ENCODE data around the gene TDP2.
"Not testable (repeated sequence)": the region's sequence is repeated elsewhere in the genome, so short reads cannot be mapped to it uniquely, and the experiment has no call there.

The TDP2 gene

DNA sequence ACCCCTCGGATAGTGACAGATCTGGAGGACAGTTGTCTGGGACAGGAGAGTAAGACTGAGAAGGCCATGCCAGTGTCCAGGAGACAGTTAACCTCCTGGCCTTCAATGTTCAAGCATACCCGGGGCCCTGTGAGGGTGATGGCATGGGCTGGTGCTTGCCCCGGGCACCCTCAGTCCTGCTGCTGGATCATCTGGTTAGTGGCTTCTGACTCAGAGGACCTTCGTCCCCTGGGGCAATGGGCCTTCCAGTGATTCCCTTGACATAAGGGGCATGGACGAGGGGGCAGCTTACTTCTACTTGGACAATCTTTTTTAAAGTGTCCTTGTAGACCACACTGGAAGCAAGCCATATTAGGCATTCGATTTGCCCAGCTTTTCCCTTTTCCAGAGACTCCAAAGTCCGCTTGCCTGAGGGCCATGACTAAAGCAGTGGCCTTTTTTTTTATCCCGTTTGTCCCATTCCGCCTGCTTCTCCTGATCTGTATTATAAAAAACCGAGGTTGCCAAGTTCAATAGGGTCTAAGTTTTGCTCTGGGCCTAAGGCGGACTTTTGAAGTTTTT is 12.2 kb upstream of the TDP2 start:
- not testable (repeated sequence) for DNase-seq

DNA sequence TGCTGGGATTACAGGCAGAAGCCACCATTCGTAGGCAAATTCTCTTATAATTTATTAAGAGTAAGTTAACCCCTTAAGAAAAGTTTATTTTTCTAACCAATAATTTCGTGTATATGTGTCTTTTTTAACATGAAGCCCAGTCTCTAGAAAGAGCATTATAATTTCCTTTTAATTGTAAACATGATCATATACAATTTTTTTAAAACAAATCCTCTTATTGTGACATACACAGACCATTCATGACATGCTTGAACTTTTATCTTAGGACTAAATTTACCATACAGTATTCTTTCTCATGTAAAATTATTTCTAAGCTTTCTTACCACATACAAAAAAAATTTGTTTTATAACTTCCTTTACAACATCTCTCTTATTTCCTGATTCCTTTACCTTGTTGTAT is 6.9 kb upstream of the TDP2 start:
- DNase-seq: no peak

DNA sequence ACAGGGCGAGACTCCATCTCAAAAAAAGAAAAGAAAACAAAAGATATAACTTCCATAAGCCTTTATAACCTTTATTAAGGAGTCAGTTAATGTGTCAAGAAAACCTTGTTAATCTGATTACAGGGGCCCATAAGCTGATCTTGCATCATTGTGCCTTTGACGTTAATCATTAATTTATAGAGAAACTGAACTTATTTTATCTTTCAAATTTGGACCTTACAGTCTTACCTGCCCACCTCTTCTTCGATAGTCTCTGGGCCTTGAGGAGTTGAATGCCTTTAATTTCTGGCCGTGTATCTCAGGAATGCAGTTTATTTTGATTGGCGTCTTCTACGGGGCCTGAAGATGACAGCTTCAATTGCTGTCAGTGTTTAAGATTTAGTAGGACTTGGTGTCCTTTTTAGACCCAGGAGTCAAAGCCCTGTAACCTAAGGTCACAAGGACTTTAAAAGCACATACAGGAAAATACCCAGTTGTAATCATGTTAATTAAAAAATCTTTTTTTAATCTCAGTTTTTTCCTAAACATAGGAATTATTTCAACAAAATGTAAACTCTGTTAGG is 6.0 kb upstream of the TDP2 start:
- no peak for DNase-seq

- not testable (repeated sequence) for DNase-seq
Measured at GRCh38 chr6:24671077-24671476, 4.4 kb upstream of the TDP2 start.

DNA sequence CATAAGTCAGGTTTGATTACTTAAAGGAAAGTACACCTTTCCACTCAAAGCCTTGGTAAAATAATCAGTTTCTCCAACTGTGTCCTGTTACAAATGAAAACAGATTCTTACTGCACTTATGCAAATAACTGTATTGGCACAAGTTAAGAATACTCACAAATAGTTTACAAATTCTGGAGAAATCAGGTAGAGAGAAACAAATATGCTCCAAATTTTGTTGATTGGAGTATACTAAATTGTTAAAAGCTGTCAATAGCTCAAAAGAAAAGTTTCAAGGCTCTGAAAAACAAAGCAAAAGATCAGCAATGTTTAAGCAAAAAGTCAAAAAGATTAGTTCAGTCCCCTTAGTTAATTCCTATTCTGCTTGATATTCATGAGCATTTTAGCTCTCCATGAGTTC is 3.8 kb upstream of the TDP2 start:
- DNase-seq: not testable (repeated sequence)

GRCh38 chr6:24668997-24669361 is 2.3 kb upstream of the TDP2 start:
- no peak for DNase-seq

- not testable (repeated sequence) for DNase-seq
Measured at GRCh38 chr6:24668066-24668996, 1.6 kb upstream of the TDP2 start.

GRCh38 chr6:24667378-24667803 is 692 bp upstream of the TDP2 start:
- no peak for DNase-seq

GRCh38 chr6:24666097-24666640 is 530 bp downstream of the TDP2 start:
- no peak for DNase-seq

DNA sequence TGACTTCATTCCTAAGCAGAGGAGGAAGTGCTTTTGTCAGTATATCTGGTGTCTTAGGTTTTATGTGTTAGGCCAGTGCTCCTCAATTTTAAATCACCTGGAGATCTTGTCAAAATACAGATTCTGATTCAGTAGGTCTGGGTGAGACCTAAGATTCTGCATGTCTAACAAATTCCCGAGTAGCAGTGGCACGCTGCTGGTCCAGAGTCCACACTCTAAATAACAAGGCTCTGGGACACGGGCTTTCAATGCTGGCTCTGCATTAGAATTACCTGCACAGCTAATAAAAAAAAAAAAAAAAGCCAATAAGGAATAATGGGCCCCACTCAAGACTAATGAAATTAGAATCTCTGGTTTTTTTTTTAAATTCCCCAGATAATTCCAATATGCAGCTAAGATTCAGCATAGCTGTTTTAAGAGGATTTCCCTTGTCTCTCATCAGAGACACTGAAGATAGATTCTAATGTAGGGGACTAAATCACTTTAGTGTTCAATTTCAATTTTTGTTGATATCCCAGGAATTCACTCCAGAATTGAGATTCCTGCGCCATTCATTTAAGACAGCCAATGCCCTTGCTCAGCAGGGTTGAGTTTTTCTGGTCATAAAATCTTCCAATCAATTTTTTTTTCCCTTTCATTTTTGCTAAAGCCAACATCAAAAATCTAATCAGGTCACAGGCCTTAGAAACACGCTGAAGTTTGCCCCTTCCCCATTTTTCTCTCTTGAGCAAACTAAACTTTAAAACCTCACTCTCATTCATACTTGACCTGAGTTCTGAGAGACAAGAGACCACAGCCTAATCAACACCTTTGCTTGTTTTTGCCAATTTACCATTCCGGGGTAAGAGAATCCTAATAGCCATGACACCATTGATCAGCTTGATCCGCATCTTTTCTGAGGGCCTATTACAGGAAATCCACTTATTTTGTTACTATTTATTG is 2.4 kb downstream of the TDP2 start:
- no peak for DNase-seq

GRCh38 chr6:24663189-24663588 is 3.5 kb downstream of the TDP2 start:
- no peak for DNase-seq

- DNase-seq: no peak
Measured at GRCh38 chr6:24662236-24662635, 4.5 kb downstream of the TDP2 start.

- DNase-seq: not testable (repeated sequence)
Measured at GRCh38 chr6:24661759-24662158, 4.9 kb downstream of the TDP2 start.

DNA sequence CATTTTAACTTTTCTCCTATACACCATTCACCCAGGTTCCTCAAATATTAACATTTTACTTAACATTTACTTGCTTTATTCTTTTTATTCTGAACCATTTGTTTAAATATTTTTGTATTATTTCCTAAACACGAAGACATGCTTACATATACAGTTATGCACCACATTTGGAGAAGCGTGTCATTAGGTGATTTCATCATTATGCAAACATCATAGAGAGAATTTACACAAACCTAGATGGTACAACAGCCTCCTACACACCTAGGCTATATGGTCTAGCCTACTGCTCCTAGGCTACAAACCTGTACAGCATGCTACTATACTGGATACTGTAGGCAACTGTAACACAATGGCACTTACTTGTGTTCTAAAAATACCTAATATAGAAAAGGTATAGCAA is 6.6 kb downstream of the TDP2 start:
- no peak for DNase-seq

DNA sequence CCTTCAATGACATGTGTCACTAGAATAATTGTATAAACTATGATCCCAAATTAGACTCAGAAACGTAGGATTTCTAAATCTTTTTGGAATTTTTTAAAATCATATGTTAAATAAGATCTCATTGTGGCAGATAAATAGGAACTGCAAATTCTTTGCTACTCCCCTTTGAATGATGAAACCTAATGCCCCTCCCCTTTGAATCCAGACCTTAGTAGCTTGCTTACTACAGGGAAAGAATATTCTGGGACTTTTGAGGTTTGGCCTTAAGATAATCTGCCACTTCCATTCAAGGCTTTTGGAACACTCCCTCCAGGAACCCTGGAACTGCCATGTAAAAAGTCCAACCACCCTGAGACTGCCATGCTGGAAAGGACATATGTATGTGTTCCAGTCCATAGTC is 7.1 kb downstream of the TDP2 start:
- DNase-seq: no peak

GRCh38 chr6:24658573-24659560 is 7.8 kb downstream of the TDP2 start:
- DNase-seq: no peak

- no peak for DNase-seq
Measured at GRCh38 chr6:24655215-24655614, 11.5 kb downstream of the TDP2 start.

DNA sequence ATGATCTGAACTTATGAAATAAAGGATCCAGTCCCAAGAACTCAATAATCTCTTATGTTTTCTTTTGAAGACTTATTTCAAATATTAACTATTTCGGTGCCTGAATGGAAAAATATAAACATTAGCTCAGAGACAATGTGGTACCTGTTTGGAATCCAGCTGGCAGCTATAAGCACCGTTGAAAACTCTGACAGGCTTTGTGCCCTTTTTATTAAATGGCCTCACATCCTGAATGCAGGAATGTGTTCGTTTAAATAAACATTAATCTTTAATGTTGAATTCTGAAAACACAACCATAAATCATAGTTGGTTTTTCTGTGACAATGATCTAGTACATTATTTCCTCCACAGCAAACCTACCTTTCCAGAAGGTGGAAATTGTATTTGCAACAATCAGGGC is 16.3 kb downstream of the TDP2 start:
- DNase-seq: no peak

DNA sequence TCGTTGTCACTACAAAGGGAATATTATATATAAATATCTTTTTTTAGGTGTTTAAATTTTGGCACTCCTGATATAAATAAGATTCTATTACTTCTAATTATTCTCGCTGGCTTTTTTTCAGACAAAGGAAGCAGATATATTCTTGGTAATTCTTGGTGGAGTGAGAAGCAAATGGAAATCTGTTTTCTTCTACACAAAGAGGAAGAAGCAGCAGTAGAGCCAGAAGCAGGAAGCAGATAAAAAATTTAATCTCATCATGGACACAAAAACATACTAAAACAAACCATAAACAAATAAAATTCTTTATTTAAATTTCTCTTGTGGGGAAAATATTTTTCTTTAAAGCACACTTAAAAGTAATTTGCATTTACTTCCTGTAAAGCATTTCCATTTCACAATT is 17.0 kb downstream of the TDP2 start:
- no peak for DNase-seq

GRCh38 chr6:24648276-24648675 is 18.4 kb downstream of the TDP2 start:
- no peak for DNase-seq

- DNase-seq: no peak
Measured at GRCh38 chr6:24646771-24647170, 19.9 kb downstream of the TDP2 start.
